NCI-H1694 treated with DMSO at 0.1 percent for 48 hours (cell line): ENCODE data around the gene PAK2.
"Not testable (repeated sequence)": the region's sequence is repeated elsewhere in the genome, so short reads cannot be mapped to it uniquely, and the experiment has no call there.

ENCODE experiments used
- DNase-seq: peaks from one replicate; lab custom pipeline; 2025; lab: John Stamatoyannopoulos, UW

PAK2 gene

DNA sequence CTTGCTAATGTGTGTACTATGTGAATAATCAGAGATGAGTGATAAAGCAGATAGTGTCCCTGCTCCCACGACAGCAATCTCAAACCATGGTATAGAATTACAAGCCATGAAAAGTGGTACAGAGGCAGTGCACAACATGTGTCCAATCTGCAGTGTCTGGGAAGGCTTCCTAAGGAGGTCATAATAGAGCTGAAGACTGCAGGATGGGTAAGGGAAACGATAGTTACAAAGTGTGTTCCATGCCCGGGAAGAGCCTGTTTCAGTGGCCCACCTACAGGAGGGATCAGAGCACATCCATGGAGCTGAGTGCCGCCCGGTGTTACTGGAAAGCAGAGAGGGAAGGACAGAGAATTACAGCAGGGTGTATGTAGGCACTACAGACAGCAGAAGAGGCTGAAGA is 48.9 kb downstream of the PAK2 start:
- no peak for DNase-seq

DNA sequence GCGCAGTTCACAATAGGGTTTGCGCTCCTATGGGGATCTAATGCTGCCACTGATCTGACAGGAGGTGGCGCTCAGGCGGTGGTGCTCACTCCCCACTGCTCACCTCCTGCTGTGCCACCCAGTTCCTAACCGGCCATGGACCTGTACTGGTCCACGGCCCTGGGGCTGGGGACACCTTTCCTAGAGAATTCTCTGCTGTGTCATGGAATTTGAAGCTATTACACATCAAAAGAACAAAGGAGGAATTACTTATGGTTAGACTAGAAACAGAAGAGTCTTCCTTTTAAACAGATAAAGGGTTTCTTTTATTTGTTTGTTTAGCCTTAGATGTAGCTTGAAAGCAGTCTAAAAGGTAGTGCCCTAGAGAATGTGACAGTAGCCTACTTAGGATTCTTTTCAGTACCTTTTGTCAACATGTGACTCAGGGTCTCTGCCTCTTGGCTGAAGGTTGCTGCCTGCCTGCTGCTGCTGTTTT is 50.3 kb downstream of the PAK2 start:
- DNase-seq, result no peak

DNA sequence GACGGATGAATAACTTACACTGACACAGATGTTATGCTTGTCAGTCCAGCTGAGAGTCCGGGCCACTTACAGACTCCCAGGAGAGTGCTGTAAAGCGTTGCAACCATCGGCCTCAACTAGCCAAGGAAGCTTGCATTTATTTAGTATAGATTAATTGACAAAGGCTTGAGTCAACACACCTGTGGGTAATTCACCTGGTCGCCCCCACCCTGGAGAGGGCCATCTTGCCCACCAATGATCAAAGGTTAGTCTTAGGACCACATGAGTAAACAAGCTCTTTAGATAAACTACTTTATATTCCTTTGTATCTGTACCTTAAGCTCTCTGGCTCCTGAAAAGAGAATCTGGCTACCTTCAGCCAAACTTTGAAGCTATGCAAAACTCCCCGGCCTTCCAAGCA is 51.0 kb downstream of the PAK2 start:
- no peak for DNase-seq

DNA sequence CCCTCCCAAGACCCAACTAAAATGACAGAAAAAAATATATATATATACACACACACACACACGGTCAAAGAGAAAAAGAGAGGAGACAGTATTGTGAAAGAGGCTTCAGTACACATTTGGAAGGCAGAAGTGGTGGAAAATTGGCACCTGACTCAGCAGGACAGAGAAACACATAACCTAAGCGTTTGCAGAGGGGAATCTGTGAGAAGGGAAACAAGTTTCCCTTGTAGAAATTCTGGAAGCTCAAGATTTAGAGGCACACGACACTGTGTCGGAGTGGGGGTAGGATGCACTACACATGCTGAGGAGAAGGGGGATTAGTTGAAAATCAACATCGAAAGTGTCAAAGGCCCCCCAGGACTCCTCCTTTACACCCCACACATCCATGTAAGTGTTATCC is 53.1 kb downstream of the PAK2 start:
- DNase-seq, result no peak

DNA sequence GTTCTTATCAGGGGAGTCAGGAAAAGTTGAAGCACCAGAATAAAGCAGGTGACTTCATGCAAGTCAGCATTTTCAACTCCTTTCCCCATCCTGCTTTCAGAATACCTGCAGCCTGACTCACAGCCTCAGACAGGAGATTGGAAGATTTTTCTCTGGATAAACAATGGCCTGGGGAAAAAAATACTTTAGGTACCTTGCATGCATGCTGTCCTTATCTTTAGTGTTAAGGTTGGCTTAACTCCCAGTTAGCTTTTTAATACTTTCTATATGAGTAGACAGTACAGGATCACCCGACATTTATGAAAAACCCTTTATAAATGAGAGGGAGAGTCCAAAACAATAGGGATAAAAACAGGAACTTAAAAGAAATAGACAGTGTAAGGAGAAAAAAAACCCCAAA is 53.6 kb downstream of the PAK2 start:
- no peak for DNase-seq

DNA sequence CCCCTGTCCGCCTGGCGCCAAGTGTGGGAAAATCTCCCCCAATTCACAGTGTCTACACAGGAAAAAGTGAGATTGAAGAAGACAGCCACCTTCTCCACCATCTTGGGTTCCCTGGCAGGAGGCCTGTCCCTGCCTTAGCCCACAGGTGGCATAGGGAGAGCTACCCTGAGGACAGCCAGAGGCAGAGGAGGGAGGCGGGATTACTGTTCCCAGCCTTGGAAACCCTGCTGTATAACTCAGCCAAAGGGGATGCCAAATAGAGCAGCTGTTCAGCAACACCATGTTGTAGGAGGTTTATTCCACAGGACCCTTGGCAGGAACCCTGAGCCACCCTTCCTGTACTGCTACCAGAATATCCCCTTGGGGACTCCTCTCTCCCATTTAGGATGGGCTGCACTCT is 54.8 kb downstream of the PAK2 start:
- no peak for DNase-seq

DNA sequence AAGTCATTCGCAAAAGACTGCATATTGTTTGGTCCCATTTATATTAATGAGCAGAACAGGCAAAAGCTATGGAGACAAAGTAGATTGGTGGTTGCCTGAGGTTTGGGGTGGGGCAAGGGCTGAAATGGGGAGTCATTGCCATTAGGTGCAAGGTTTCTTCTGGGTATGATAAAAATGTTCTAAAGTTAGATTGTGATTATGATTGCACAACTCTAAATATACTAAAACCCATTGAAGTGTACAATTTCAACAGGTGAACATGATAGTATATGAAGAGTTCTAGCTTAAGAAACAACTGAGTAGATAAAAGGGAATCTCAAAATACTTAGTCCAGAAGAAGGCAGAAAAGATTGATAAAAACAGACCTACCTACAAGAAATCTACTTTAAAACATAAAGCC is 56.7 kb downstream of the PAK2 start:
- no peak for DNase-seq

DNA sequence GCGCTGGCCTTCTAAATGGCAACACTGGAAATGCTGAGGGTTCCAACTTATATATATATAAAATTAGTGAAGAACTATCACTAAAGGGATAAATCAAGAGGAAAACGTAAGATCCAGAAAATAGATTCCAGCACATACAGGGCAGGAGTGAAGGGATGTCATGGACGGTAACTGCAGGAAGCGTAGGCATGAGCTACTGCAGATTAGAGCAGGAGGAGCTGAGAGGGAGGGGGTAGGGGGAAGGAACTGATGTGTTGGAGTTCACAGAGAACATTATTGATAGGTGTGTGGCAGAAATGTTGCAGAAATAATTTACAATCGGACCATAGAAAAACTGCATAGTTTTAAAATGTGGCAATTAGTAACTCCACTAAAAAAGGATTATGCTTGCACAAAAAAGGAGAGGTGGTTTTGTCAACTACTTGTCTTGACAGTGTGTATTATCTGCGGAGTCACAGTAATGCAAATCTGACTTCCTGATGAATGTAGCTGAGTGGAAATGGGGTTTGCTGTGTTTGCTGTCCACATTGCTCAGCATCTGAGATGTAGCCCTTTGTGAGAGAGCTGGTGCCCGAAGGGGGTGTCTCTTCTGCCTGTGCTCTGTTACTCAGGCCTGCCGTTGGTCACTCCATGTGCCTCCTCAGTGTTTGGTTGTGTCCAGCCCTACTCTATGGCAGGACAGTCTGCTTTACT is 61.2 kb downstream of the PAK2 start:
- no peak for DNase-seq

DNA sequence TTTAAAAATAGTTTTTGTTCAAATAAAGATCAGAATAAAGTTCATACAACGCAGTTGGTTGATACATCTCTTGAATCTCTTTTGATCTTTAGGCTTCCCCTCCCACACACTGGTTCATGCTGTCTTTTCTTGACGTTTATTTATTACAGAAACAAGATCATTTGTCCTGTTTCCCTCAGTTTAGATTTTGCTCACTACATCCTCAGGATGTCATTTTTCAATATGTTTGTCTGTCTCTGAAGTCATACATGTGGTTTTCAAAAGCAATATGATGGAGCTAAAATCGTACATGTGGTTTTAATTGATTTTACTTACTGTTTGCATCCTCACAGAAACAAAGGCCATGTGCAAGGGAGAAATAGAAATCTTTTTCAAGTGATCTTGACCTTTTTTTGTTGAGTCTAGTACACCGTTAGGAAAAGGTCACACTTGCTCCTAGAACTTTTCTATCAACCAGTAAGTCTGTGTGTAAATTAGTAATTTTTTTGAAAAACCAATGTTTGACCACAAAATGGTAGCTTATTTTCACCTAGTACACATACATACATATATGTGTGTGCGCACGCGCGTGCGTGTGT is 64.3 kb downstream of the PAK2 start:
- no peak for DNase-seq

DNA sequence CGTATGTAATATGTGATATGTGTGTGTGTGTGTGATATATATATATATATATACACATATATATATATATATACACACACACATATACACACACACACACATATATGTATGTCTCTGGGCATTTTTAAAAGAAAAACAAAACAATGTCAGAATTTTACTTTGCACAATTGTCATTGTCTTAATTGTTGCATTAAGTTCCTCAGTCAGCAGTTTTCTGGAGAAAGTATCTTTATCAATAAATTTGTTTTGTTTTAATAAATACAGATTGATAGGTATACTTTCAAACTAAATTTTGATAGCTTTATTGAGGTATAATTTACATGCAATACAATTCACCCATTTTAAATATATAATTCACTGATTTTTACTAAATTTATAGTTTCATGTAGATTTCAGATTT is 65.1 kb downstream of the PAK2 start:
- DNase-seq, result no peak

DNA sequence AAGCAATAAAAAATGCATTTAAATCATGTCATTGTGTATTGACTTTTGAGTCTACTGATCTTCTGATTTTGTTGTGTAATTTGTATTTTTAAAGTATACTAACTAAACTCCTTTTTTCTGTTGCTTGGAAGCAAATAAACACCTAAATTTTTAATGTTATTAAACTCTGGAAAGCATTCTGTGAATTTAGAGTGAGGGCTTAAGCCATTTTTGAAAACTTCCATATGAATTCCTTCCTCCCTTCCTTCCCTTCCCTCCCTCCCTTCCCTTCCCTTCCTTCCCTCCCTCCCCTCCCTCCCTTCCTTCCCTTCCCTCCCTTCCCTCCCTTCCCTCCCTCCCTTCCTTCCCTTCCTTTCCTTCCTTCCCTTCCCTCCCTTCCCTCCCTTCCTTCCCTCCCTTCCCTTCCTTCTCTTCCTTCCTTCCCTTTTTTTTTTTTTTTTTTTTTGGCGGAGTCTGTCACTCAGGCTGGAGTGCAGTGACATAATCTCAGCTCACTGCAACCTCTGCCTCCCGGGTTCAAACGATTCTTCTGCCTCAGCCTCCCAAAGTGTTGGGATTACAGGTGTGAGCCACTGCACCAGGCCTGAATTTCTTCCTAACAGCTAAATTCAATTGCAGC is 71.4 kb downstream of the PAK2 start:
- DNase-seq, result no peak

DNA sequence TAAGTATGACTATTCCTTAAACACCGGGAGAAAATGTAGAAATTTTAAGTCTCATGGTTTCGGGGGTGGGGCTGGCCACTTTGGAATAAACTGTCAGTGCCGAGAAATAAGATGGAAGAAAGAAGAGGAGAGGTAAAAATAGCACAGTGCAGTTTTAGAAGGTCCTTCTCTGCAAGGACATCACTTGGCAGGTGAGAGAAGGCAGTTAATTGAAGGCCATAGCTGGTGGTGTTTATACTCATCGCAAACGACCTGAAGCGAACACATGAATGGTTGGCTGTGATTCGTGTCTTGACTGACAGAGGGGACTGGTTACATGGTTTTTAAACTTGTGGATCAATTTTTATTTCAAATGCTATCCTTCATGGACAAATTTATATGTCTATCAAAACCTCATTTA is 73.2 kb downstream of the PAK2 start:
- no peak for DNase-seq

DNA sequence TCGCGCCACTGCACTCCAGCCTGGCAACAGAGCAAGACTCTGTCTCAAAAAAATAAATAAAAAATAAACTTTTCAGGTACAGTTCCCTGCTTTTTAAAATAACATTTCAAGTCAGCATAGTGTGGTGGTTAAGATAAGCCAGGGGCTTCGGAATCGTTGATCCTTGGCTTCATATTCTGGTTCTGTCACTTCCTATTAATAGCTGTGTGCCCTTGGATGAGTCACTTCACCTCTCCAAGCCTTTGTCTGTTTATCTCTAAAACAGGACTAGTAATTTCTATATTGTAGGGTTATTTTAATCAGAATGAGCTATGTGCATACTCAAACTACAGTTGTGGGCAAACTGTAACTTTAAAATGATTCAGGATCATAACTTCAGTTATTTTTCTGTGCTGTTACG is 74.2 kb downstream of the PAK2 start:
- DNase-seq, result no peak

DNA sequence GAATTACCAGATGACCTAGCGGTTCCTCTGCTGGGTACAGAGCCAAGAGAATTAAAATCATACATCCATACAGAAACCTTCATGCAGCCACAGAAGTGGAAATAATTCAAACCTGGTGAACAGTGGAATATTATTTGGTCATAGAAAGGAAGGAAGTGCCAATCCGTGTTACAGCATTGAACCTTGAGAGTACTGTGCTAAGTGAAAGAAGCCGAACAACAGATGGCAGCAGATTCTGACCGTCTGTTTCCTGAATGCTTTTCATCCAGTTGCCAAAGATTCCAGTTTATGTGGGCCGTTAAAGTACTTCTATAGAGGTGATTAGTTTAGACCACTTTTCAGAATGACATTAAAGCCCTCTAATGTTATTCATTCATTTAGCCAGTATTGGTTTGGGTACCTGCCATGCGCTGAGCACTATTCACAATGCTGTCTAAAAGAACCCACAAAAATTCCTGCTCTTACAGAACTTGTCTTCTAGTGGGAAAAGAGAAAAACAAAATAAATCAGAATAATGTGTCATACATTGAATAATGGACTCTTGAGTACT is 82.2 kb downstream of the PAK2 start:
- DNase-seq, result peak; percentile 0

DNA sequence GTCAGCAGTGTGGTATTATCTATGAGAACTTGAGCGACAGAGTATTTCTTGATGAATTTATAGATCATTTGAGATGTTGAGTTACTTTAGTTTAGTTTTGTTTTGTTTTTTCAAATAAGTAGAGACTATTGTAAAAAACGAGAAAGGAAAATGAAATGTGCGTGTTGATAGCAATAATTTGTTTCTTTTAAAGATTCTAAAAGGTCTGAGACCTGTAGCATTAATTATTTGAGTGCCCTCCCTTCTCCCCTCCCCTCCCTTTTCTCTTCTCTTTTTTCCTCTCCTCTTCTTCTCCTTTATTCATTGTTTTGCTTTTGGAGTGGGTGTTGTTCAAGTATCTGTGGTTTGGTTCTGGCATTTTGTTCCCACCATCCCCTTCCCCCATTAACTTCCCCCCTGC is 90.0 kb downstream of the PAK2 start:
- DNase-seq, result not testable (repeated sequence)

DNA sequence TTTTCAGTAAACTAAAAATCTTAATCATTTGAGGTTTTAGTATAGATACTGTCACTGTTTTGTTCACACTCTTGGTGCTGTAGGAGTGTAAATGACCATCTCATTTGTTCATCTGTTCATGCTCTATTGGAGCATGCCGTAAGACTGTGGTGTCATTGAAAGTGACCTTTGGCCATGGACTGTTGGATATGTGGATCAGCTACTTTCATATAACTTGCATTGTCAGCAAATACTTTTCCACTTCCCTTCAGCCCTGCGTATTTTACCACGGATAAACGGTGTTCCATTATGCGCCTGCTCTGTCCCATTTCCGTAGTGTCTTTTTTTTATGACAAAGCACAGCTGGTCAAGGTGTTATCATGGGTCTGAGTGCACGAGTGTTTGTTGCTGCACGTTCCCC is 95.4 kb downstream of the PAK2 start:
- no peak for DNase-seq

DNA sequence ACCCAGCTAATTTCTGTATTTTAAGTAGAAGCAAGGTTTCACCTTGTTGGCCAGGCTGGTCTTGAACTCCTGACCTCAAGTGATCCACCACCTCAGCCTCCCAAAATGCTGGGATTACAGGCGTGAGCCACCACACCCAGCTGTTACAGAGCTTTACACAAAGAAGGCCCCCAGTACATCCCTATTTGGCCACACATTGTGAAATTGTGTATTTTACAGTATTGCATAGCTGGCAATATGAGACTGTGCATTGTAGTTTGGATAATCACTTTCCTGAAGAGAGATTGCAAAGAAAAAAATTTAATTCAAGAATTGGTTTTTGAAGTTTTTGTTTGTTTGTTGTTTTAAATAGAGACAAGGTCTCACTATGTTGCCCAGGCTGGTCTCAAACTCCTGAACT is 97.0 kb downstream of the PAK2 start:
- not testable (repeated sequence) for DNase-seq

DNA sequence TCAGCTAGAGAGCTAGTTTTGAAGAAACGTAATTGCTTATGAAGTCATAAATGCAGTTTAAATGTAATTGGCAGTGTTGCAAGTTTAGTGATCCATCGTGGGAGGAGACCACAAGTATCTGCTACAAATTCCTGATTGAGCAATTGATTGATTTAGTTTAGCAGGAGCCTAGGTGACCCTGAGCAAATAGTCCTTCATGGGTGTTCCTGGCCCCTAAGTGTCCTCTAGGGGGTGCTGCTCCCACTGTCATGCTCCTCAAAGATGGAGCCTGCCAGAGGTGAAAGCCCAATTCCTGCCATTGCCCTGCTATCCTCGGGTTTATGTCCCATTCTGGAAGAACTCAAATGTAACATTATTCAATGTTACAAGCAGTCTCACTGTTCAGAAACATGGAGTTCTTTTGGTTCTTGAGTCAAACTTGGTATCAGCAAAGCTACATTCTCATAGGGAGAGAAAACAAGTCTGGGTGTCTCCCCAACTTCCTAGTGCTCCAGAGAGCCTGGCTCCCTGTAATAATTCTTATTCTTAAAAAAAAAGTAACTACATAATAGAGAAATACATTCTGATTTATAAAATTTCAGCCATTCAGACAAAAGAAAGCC is 98.3 kb downstream of the PAK2 start:
- DNase-seq, result peak; percentile 70

DNA sequence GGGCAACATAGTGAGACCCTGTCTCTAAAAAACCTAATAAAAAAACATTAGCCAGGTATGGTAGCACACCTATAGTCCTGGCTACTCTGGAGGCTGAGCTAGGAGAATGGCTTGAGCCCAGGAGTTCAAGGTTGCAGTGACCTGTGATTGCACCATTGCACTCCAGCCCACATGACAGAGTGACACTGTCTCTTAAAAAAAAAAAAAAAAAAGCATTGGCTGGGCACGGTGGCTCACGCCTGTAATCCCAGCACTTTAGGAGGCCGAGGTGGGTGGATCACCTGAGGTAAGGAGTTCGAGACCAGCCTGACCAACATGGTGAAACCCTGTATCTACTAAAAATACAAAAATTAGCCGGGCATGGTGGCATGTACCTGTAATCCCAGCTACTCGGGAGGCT is 99.7 kb downstream of the PAK2 start:
- not testable (repeated sequence) for DNase-seq

DNA sequence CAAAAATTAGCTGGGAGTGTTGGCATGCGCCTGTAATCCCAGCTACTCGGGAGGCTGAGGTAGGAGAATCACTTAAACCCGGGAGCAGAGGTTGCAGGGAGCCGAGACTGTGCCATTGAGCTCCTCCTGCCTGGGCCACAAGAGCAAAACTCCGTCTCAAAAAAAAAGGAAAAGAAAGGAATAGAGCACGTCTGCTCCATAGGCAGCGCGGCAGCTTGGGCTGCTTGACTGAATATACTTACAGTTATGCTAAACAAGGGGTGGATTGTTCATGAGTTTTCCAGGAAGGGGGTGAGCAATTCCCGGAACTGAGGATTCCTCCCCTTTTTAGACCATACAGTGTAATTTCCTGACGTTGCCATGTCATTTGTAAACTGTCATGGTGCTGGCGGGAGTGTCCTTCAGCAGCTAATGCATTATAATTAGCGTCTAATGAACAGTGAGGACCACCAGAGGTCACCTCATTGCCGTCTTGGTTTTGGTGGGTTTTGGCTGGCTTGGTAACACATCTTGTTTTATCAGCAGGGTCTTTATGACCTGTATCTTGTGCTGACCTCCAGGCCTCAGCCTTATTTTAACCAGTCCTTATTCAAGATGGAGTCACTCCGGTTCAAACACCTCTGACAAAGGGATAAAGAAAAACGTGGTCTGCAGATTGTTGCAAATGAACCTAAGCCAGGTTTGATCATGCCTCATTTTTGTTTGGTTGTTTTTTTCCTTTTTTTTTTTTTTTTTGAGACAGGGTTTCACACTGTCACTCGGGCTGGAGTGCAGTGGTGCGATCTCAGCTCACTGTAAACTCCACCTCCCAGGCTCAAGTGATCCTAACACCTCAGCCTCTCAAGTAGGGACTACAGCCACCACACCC is 103.1 kb downstream of the PAK2 start:
- no peak for DNase-seq

DNA sequence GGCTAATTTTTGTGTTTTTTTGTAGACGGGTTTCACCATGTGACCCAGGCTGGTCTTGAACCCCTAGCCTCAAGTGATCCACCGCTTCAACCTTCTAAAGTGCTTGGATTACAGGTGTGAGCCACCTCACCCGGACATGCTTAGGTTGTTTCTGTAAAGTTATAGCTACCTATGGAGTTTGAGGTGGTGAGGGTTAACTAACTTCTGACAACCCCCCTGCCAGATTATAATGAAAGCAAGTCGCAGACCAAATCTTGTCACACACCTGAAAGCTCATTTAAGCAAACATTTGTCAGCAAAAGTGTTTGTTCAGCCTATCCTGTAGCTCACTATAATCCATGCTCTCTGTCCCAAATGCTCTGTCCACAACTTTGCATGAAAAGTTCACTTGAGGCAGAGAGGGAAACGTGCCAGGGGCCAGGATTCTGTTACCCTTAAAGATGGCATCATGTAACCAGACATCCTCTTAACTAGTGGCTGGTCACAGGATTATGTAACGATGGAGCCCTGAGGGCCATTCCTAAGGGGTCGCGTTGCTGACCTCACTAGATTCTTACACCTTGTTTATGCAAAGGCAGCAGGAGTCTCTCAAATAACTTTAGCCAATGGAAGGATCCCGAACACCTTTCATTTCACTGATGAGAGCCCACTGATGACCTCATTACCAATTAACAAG is 103.9 kb downstream of the PAK2 start:
- no peak for DNase-seq
